ENCODE results near the gene CD320.
"Not testable (repeated sequence)": the region's sequence is repeated elsewhere in the genome, so short reads cannot be mapped to it uniquely, and the experiment has no call there.

CD320 gene

GRCh38 chr19:8333767-8334457 is 25.8 kb upstream of the CD320 start:
- no peak for DNase-seq (ENCODE audit: low read depth in 2 of 2)

DNA sequence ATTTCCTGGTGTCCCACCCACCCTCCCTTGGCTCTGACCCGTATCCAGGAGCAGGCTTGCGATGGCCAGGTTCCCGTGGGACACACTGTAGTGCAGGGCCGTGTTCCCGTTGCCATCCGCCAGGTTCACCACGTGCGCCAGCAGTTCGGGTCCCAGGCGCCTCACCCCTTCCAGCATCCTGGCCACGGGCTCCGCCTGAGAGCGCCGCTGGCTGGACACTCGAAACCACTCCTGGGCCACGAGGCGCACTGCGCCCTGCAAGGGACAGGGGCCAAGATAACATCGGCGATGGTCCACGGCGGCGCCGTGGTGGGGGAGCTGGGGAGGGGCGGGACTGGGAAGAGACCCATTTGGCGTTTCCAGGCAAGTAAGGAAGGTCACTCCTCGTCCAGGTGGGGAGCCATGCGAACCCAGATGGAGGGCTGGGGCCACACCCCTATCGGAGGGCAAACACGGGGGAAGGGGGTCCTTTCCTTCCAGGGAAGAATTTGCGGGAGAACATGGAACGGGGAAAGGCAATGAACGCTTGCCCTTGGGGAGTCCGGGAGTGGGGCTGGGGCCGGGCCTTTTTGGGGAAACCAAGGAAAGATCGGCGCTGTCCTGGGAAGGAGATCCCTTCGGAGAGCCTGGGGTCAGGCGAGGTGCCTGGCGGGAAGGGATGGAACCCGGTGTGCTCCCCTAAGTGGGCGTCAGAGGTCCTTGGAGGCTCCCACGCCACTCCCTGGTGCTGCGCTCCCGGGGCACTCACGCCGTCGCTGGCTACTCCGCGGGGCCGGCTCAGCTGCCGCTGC is 25.0 kb upstream of the CD320 start:
- no peak for DNase-seq (ENCODE audit: low read depth in 2 of 2)

GRCh38 chr19:8331263-8331845 is 23.2 kb upstream of the CD320 start:
- DNase-seq (ENCODE audit: low read depth in 2 of 2) = no peak

GRCh38 chr19:8329996-8330395 is 21.8 kb upstream of the CD320 start:
- DNase-seq (ENCODE audit: low read depth in 2 of 2) = no peak

DNA sequence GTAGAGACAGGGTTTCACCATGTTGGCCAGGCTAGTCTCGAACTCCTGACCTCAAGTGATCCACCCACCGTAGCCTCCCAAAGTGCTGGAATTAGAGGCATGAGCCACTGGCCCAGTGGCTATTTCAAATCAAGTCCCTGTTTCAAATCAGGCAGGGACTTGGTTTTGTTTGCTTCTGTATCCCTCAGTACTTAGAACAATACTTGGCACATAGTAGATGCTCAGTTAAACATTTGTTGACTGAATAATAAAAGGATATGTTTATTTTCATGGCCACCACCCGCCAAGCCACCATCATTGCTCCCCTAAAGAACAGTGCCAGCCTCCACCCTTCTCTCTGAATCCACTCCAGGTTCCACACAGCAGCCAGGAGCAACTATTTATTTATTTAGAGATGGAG is 17.3 kb upstream of the CD320 start:
- no peak for DNase-seq (ENCODE audit: low read depth in 2 of 2)

- no peak for DNase-seq (ENCODE audit: low read depth in 2 of 2)
Measured at GRCh38 chr19:8324186-8325050, 16.3 kb upstream of the CD320 start.

GRCh38 chr19:8323781-8324185 is 15.6 kb upstream of the CD320 start:
- DNase-seq (ENCODE audit: low read depth in 2 of 2) = no peak

- DNase-seq (ENCODE audit: low read depth in 2 of 2) = no peak
Measured at GRCh38 chr19:8322638-8322997, 14.5 kb upstream of the CD320 start.

DNA sequence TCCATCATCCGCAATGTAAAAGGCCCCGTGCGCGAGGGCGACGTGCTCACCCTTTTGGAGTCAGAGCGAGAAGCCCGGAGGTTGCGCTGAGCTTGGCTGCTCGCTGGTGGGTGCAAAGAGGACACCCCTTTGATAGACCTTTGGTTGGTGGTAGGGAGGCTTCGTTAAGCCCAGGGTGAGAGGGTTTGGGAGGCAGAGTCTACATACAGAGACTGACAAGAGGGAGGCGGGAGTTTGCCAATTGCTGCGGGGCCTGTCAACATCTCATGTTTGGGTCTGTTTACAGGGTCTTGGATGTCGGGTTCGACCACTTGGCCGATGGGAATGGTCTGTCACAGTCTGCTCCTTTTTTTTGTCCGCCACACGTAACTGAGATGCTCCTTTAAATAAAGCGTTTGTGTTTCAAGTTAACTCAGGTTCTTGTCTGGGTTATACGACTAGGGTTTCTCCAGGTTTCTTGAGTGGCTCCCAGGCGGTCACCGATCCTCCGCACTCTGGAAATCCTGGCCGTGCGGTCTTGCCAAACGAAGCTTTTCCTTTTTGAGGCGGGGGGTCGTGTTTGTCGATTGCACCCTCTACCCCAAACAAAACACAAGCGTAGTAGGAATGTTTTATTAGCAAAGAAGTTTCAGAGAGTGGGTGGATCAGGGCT is 14.0 kb upstream of the CD320 start:
- DNase-seq (ENCODE audit: low read depth in 2 of 2) = no peak

GRCh38 chr19:8321067-8321985 is 13.2 kb upstream of the CD320 start, which contains the start of the genes NDUFA7 and RPS28:
Gene NDUFA7, minus strand, starts transcription at chr19:8321375. Its CDS starts 17 bp downstream, at chr19:8321358.
Gene RPS28, plus strand, starts transcription at chr19:8321496. Its CDS starts 35 bp downstream, at chr19:8321531.
- DNase-seq (ENCODE audit: low read depth in 2 of 2) = peak; percentile 92

- no peak for DNase-seq (ENCODE audit: low read depth in 2 of 2)
Measured at GRCh38 chr19:8320564-8321066, 12.5 kb upstream of the CD320 start.

GRCh38 chr19:8319807-8320520 is 11.8 kb upstream of the CD320 start:
- DNase-seq (ENCODE audit: low read depth in 2 of 2) = no peak

GRCh38 chr19:8318835-8319234 is 10.7 kb upstream of the CD320 start:
- DNase-seq (ENCODE audit: low read depth in 2 of 2) = not testable (repeated sequence)

DNA sequence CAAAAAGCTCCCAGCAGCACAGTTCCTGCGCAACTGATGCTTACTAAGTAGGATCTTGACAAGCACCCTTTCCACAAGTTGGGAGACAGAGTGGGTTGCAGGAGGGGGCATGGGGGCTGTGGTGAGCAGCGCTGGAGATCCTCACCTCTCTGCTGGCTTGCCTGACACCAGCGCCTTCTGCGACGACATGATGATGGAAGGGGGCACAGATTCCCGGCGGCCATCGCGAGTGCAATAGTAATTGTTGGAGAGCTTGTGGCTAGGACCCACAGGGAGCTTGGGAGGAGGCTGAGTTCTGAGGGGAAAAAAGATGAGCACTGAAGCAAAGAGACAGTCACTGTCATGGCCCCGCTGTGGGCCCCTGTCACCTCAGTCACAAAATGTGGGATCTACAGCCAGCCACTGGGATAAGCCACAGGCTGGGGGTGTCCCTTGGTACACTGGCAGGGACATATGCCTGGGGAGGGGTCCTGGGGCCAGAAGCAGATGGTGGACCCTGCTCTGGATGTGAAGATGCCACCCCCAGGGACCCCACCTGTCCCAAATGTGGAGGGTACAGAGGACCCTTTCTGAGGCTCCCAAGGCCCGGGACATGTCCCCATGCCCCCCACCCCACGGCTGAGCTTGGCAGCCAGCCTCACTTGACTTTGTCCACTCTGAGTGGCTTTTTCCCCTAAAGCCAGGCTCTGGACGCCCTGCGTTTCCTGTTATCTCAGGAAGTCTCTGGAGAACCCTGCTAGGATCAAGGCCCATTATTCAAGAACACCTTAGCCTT is 8.4 kb upstream of the CD320 start:
- DNase-seq (ENCODE audit: low read depth in 2 of 2) = no peak

DNA sequence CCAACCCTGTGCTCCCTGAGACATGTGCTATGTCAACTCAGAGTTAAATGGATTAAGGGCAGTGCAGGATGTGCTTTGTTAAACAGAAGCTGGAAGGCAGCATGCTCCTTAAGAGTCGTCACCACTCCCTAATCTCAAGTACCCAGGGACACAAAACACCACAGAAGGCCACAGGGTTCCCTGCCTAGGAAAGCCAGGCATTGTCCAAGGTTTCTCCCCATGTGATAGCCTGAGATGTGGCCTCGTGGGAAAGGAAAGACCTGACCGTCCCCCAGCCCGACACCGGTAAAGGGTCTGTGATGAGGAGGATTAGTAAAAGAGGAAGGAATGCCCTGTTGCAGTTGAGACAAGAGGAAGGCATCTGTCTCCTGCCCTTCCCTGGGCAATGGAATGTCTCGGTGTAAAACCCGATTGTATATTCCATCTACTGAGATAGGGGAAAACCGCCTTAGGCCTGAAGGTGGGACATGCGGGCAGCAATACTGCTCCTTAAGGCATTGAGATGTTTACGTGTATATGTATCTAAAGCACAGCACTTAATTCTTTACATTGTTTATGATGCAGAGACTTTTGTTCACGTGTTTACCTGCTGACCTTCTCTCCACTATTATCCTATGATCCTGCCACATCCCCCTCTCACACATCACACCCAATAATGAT is 7.0 kb upstream of the CD320 start:
- not testable (repeated sequence) for DNase-seq (ENCODE audit: low read depth in 2 of 2)

DNA sequence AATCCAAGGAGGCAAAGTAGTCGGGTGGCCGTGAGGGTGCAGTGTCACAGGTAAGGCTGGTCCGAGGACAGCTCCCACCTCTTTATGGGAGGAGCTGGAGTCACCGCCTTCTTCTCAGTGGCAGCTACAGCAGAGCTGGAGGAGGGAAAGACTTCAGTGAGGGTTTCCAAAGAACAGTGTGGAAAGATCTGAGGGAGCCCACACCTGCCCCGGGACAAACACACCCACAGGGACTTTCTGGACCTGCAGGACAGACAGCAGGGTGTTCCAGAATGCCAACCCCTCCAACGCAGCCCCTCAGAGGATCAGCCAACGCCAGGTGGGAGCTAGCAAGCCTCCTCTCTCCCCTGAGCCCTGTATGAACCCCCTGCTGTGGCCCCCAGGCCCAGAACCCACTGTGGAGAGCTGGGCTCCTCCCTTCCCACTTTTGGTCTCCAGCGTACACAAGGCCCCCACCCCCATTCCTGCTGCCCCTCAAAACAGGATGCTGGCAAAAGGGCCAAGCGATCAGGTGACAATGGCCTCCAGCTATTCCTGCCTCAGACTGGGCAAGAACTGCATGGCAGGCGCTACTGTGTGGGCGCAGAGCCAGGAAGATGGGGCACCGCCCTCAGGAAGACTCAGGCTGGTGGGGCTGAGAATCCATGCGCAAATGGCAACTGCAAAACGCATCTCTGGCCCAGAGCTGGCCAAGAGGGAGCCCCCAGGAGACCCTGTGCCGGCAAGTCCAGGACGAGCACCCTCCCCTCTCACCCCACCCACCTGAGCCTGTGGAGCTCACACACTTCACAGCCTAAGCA is 3.5 kb upstream of the CD320 start:
- DNase-seq (ENCODE audit: low read depth in 2 of 2) = no peak

Measured in stimulated activated CD8-positive, alpha-beta memory T cell treated with anti-CD3 and anti-CD28 coated beads, Interleukin-15, amount 100 ng/mL, for 48 hours (primary cell).